MM.1S (cell line): ENCODE data around the gene PXDC1.

Experiments used
- DNase-seq: peaks from one replicate; pipeline ENCODE4 v3.0.0-alpha.2; 2015
- H2AFZ ChIP-seq: fragments of 300-600 bp; sonication (generic); 2 replicates; pipeline ENCODE4 v1.6.0; 2016; ENCODE audit warnings: antibody characterized with exemption, low read length
- H3F3A ChIP-seq: fragments of 300-600 bp; sonication (generic); 2 replicates; pipeline ENCODE4 v1.6.1; 2016; ENCODE audit warnings: mild to moderate bottlenecking, antibody characterized with exemption, low read length, moderate library complexity, mixed read lengths; ENCODE audit not compliant: insufficient read depth
- H3K27ac ChIP-seq: fragments of 300-600 bp; sonication (generic); 2 replicates; pipeline ENCODE4 v1.5.1; 2016; ENCODE audit warnings: mild to moderate bottlenecking, low read length
- H3K27me3 ChIP-seq: fragments of 300-600 bp; sonication (generic); replicated peaks from 2 replicates; pipeline ENCODE4 v1.6.0; 2016; ENCODE audit warnings: low read length; ENCODE audit not compliant: insufficient read depth
- H3K36me3 ChIP-seq: fragments of 300-600 bp; sonication (generic); replicated peaks from 2 replicates; pipeline ENCODE4 v1.6.1; 2016; ENCODE audit warnings: mild to moderate bottlenecking, low read length, mixed read lengths; ENCODE audit not compliant: insufficient read depth
- H3K4me1 ChIP-seq: fragments of 300-600 bp; sonication (generic); 2 replicates; pipeline ENCODE4 v1.6.1; 2016; ENCODE audit warnings: low read length, mixed read lengths
- H3K4me2 ChIP-seq: fragments of 300-600 bp; sonication (generic); 2 replicates; pipeline ENCODE4 v1.6.0; 2016; ENCODE audit warnings: low read depth, low read length
- H3K4me3 ChIP-seq: fragments of 300-600 bp; sonication (generic); 2 replicates; pipeline ENCODE4 v1.5.1; 2016; ENCODE audit warnings: low read length, mixed read lengths
- H3K79me2 ChIP-seq: fragments of 300-600 bp; sonication (generic); 2 replicates; pipeline ENCODE4 v1.6.1; 2016; ENCODE audit warnings: mixed run types, low read length, mixed read lengths
- H3K9ac ChIP-seq: fragments of 300-600 bp; sonication (generic); 2 replicates; pipeline ENCODE4 v1.6.1; 2016; ENCODE audit warnings: low read length, mixed read lengths
- H3K9me2 ChIP-seq: fragments of 300-600 bp; sonication (generic); replicated peaks from 2 replicates; pipeline ENCODE4 v1.6.1; 2016; ENCODE audit warnings: mild to moderate bottlenecking, low read length, mixed read lengths; ENCODE audit not compliant: insufficient read depth
- H3K9me3 ChIP-seq: fragments of 300-600 bp; sonication (generic); replicated peaks from 2 replicates; pipeline ENCODE4 v1.6.1; 2016; ENCODE audit warnings: mild to moderate bottlenecking, low read length, mixed read lengths; ENCODE audit not compliant: insufficient read depth
- H4K20me1 ChIP-seq: fragments of 300-600 bp; sonication (generic); 2 replicates; pipeline ENCODE4 v1.6.1; 2016; ENCODE audit warnings: mild to moderate bottlenecking, low read length, moderate library complexity, mixed read lengths; ENCODE audit not compliant: insufficient read depth
- CTCF ChIP-seq: fragments of 300-600 bp; sonication (generic); IDR thresholded peaks from 2 replicates; pipeline ENCODE4 v1.5.1; 2016; ENCODE audit warnings: antibody characterized with exemption, low read length, mixed read lengths
- EZH2 ChIP-seq: fragments of 300-600 bp; sonication (generic); optimal IDR thresholded peaks from 2 replicates; pipeline ENCODE3; 2017; ENCODE audit warnings: low read depth, mild to moderate bottlenecking, antibody characterized with exemption, low read length, mixed read lengths
- EZH2phosphoT487 ChIP-seq: fragments of 300-600 bp; sonication (generic); IDR thresholded peaks from 2 replicates; pipeline ENCODE4 v1.6.1; 2018; ENCODE audit warnings: antibody characterized with exemption, low read length

The PXDC1 gene

GRCh38 chr6:3690506-3690905 lies 61.0 kb downstream of the PXDC1 start:
- Histone ChIP-seq H3K9ac (no peak overlapping the region), H3F3A (no peaks in the 10 kb centered on the region), H3K27ac (no peak overlapping the region), H3K9me3 (no peaks in the 10 kb centered on the region), H3K4me3 (no peak overlapping the region), H3K4me1 (no peaks in the 10 kb centered on the region), H3K9me2 (no peaks in the 10 kb centered on the region), H3K79me2 (no peaks in the 10 kb centered on the region), H4K20me1 (no peaks in the 10 kb centered on the region), H3K36me3 (no peaks in the 10 kb centered on the region), H2AFZ (no peak overlapping the region), H3K4me2 (no peak overlapping the region), H3K27me3 (no peaks in the 10 kb centered on the region)
- DNase-seq: no peak
- TF ChIP-seq CTCF: no peak
- no peak for TF ChIP-seq EZH2
- no peak for TF ChIP-seq EZH2phosphoT487

GRCh38 chr6:3687847-3688246 lies 63.7 kb downstream of the PXDC1 start:
- H3K9me3 ChIP-seq: no peaks in the 10 kb centered on the region
- no peak overlapping the region for H3K9ac ChIP-seq
- H3K9me2 ChIP-seq: no peaks in the 10 kb centered on the region
- no peak for DNase-seq
- H3K79me2 ChIP-seq: no peaks in the 10 kb centered on the region
- H4K20me1 ChIP-seq: no peaks in the 10 kb centered on the region
- H2AFZ ChIP-seq: no peak overlapping the region
- H3K4me1 ChIP-seq: no peaks in the 10 kb centered on the region
- H3K27ac ChIP-seq: no peak overlapping the region
- no peaks in the 10 kb centered on the region for H3K36me3 ChIP-seq
- no peak overlapping the region for H3K4me3 ChIP-seq
- H3F3A ChIP-seq: no peaks in the 10 kb centered on the region
- H3K27me3 ChIP-seq: no peaks in the 10 kb centered on the region
- H3K4me2 ChIP-seq: no peak overlapping the region
- TF ChIP-seq CTCF: no peak
- no peak for TF ChIP-seq EZH2phosphoT487
- TF ChIP-seq EZH2: no peak

GRCh38 chr6:3683331-3683730 lies 68.2 kb downstream of the PXDC1 start:
- DNase-seq: no peak
- H3K36me3 ChIP-seq: no peaks in the 10 kb centered on the region
- H3K9me3 ChIP-seq: no peaks in the 10 kb centered on the region
- H3K4me3 ChIP-seq: no peak overlapping the region
- H3K4me1 ChIP-seq: no peaks in the 10 kb centered on the region
- no peaks in the 10 kb centered on the region for H3K27me3 ChIP-seq
- no peak overlapping the region for H3K4me2 ChIP-seq
- TF ChIP-seq EZH2phosphoT487 (no peak), EZH2 (no peak), CTCF (no peak)
- no peaks in the 10 kb centered on the region for H3F3A ChIP-seq
- no peaks in the 10 kb centered on the region for H4K20me1 ChIP-seq
- H2AFZ ChIP-seq: no peak overlapping the region
- no peaks in the 10 kb centered on the region for H3K9me2 ChIP-seq
- no peak overlapping the region for H3K27ac ChIP-seq
- H3K9ac ChIP-seq: no peak overlapping the region
- H3K79me2 ChIP-seq: no peaks in the 10 kb centered on the region
